ENCODE data around the gene OPHN1.

GRCh38 chrX:68422478-68422877, 10.8 kb downstream of the OPHN1 start:
- TF ChIP-seq CTCF (IDR thresholded peaks at IDR 0.05) (no peak), POLR2A (IDR thresholded peaks at IDR 0.05) (no peak)
